Measurements from ENCODE around the gene TEX10. TPM values are rescaled to one million over a fixed set of nuclear protein-coding genes. Genes with fewer than 3 reads are reported as not detected.
A peak's percentile ranks its signal among the peaks of the same experiment; 100 is the strongest.
"Not testable (repeated sequence)": the region's sequence is repeated elsewhere in the genome, so short reads cannot be mapped to it uniquely, and the experiment has no call there.

The TEX10 gene
- total RNA-seq, 6 experiments from 2014 or later: 25.7 to 29.5 (median 25.9) TPM

GRCh38 chr9:100394032-100394695 lies 41.4 kb upstream of the TEX10 start:
- H3K9me3 Mint-ChIP-seq: no peaks in the 10 kb centered on the region
- peak overlapping the region; percentile 37; the same call in 1 of the 2 replicates for H3K27ac Mint-ChIP-seq
- no peak overlapping the region for H3K4me3 Mint-ChIP-seq
- H3K27me3 Mint-ChIP-seq (ENCODE audit: insufficient read depth): no peaks in the 10 kb centered on the region
- no peak for DNase-seq
- no peak for TF ChIP-seq CTCF (IDR thresholded peaks at IDR 0.05)
- peaks cover 14% of the 10 kb centered on the region for H3K4me1 Mint-ChIP-seq (ENCODE audit: low read depth)
- peaks cover 4% of the 10 kb centered on the region; the same call in 1 of the 2 replicates for H3K36me3 Mint-ChIP-seq (ENCODE audit: low read depth)

GRCh38 chr9:100392989-100393388 lies 40.2 kb upstream of the TEX10 start:
- not testable (repeated sequence) for H3K27me3 Mint-ChIP-seq (ENCODE audit: insufficient read depth); H3K4me3 Mint-ChIP-seq; H3K27ac Mint-ChIP-seq; H3K9me3 Mint-ChIP-seq; DNase-seq; H3K36me3 Mint-ChIP-seq (ENCODE audit: low read depth)
- H3K4me1 Mint-ChIP-seq (ENCODE audit: low read depth): peaks cover 14% of the 10 kb centered on the region

- H3K36me3 Mint-ChIP-seq (ENCODE audit: low read depth): peaks cover 14% of the 10 kb centered on the region
Measured at GRCh38 chr9:100379862-100380261, 27.1 kb upstream of the TEX10 start.

GRCh38 chr9:100377015-100377414 lies 24.3 kb upstream of the TEX10 start:
- Mint-ChIP-seq H3K27me3 (ENCODE audit: insufficient read depth) (no peaks in the 10 kb centered on the region), H3K4me1 (ENCODE audit: low read depth) (peaks cover 54% of the 10 kb centered on the region), H3K27ac (0 out of 2 replicates have a peak overlapping the region, but pooled peaks have one; percentile 23), H3K9me3 (no peaks in the 10 kb centered on the region), H3K36me3 (ENCODE audit: low read depth) (no peaks in the 10 kb centered on the region; the same call in 1 of the 2 replicates), H3K4me3 (no peak overlapping the region)
- no peak for TF ChIP-seq CTCF (IDR thresholded peaks at IDR 0.05)
- no peak for DNase-seq

More at GRCh38 chr9:100379862-100380261, 27.1 kb upstream of the TEX10 start:
- Mint-ChIP-seq H3K4me3 (peak overlapping the region; percentile 79), H3K27ac (peak overlapping the region; percentile 99), H3K4me1 (ENCODE audit: low read depth) (peaks cover 36% of the 10 kb centered on the region), H3K9me3 (peaks cover 13% of the 10 kb centered on the region), H3K27me3 (ENCODE audit: insufficient read depth) (no peaks in the 10 kb centered on the region)
- no peak for TF ChIP-seq CTCF (IDR thresholded peaks at IDR 0.05)
- peak; percentile 78 for DNase-seq

- H3K4me1 Mint-ChIP-seq (ENCODE audit: low read depth): peaks cover 54% of the 10 kb centered on the region
- H3K4me3 Mint-ChIP-seq: no peak overlapping the region
- no peak for TF ChIP-seq CTCF (IDR thresholded peaks at IDR 0.05)
- DNase-seq: no peak
- H3K27ac Mint-ChIP-seq: no peak overlapping the region
- no peaks in the 10 kb centered on the region; the same call in 1 of the 2 replicates for H3K36me3 Mint-ChIP-seq (ENCODE audit: low read depth)
- H3K27me3 Mint-ChIP-seq (ENCODE audit: insufficient read depth): no peaks in the 10 kb centered on the region
- H3K9me3 Mint-ChIP-seq: no peaks in the 10 kb centered on the region
Measured at GRCh38 chr9:100375658-100376057, 22.9 kb upstream of the TEX10 start.

- no peak for DNase-seq
- Mint-ChIP-seq H3K36me3 (ENCODE audit: low read depth) (no peaks in the 10 kb centered on the region; the same call in 1 of the 2 replicates), H3K27me3 (ENCODE audit: insufficient read depth) (no peaks in the 10 kb centered on the region; the same call in 1 of the 2 replicates), H3K4me3 (no peak overlapping the region), H3K27ac (no peak overlapping the region), H3K9me3 (no peaks in the 10 kb centered on the region), H3K4me1 (ENCODE audit: low read depth) (peaks cover 32% of the 10 kb centered on the region)
- TF ChIP-seq CTCF (IDR thresholded peaks at IDR 0.05): no peak
Measured at GRCh38 chr9:100372648-100373047, 19.9 kb upstream of the TEX10 start.
